Measurements from ENCODE around the gene ARL6IP4.
"Not testable (repeated sequence)": the region's sequence is repeated elsewhere in the genome, so short reads cannot be mapped to it uniquely, and the experiment has no call there.

Gene ARL6IP4

GRCh38 chr12:123003257-123003656 lies 22.8 kb downstream of the ARL6IP4 start:
- Histone ChIP-seq H3K27ac (ENCODE audit: low read depth, low read length) (no peak overlapping the region), H3K4me3 (ENCODE audit: low read depth, low read length) (no peak overlapping the region), H3K4me1 (ENCODE audit: control insufficient read depth, insufficient read depth, low read length) (no peaks in the 10 kb centered on the region), H3K27me3 (ENCODE audit: control insufficient read depth, insufficient read depth, low read length) (no peaks in the 10 kb centered on the region), H3K9me3 (ENCODE audit: control insufficient read depth, insufficient read depth, low read length) (no peaks in the 10 kb centered on the region), H3K36me3 (ENCODE audit: control insufficient read depth, insufficient read depth, low read length) (no peaks in the 10 kb centered on the region), H3K9ac (ENCODE audit: low read depth, low read length) (no peak overlapping the region)

- Histone ChIP-seq H3K9ac (ENCODE audit: low read depth, low read length) (no peak overlapping the region), H3K4me3 (ENCODE audit: low read depth, low read length) (no peak overlapping the region), H3K36me3 (ENCODE audit: control insufficient read depth, insufficient read depth, low read length) (no peaks in the 10 kb centered on the region), H3K27me3 (ENCODE audit: control insufficient read depth, insufficient read depth, low read length) (no peaks in the 10 kb centered on the region), H3K9me3 (ENCODE audit: control insufficient read depth, insufficient read depth, low read length) (no peaks in the 10 kb centered on the region), H3K27ac (ENCODE audit: low read depth, low read length) (no peak overlapping the region), H3K4me1 (ENCODE audit: control insufficient read depth, insufficient read depth, low read length) (no peaks in the 10 kb centered on the region)
Measured at GRCh38 chr12:123004287-123004686, 23.8 kb downstream of the ARL6IP4 start.

- Histone ChIP-seq H3K9ac (ENCODE audit: low read depth, low read length) (no peak overlapping the region), H3K4me3 (ENCODE audit: low read depth, low read length) (no peak overlapping the region), H3K36me3 (ENCODE audit: control insufficient read depth, insufficient read depth, low read length) (no peaks in the 10 kb centered on the region), H3K9me3 (ENCODE audit: control insufficient read depth, insufficient read depth, low read length) (no peaks in the 10 kb centered on the region), H3K27me3 (ENCODE audit: control insufficient read depth, insufficient read depth, low read length) (no peaks in the 10 kb centered on the region), H3K27ac (ENCODE audit: low read depth, low read length) (no peak overlapping the region), H3K4me1 (ENCODE audit: control insufficient read depth, insufficient read depth, low read length) (no peaks in the 10 kb centered on the region)
Measured at GRCh38 chr12:123005081-123005626, 24.7 kb downstream of the ARL6IP4 start.

GRCh38 chr12:123006977-123007376 lies 26.5 kb downstream of the ARL6IP4 start:
- Histone ChIP-seq H3K27me3 (ENCODE audit: control insufficient read depth, insufficient read depth, low read length) (no peaks in the 10 kb centered on the region), H3K4me1 (ENCODE audit: control insufficient read depth, insufficient read depth, low read length) (no peaks in the 10 kb centered on the region), H3K9ac (ENCODE audit: low read depth, low read length) (no peak overlapping the region), H3K27ac (ENCODE audit: low read depth, low read length) (no peak overlapping the region), H3K4me3 (ENCODE audit: low read depth, low read length) (no peak overlapping the region), H3K9me3 (ENCODE audit: control insufficient read depth, insufficient read depth, low read length) (no peaks in the 10 kb centered on the region), H3K36me3 (ENCODE audit: control insufficient read depth, insufficient read depth, low read length) (no peaks in the 10 kb centered on the region)

GRCh38 chr12:123010110-123010509 lies 29.6 kb downstream of the ARL6IP4 start:
- Histone ChIP-seq H3K9ac (ENCODE audit: low read depth, low read length) (no peak overlapping the region), H3K9me3 (ENCODE audit: control insufficient read depth, insufficient read depth, low read length) (no peaks in the 10 kb centered on the region), H3K27ac (ENCODE audit: low read depth, low read length) (no peak overlapping the region), H3K4me1 (ENCODE audit: control insufficient read depth, insufficient read depth, low read length) (no peaks in the 10 kb centered on the region), H3K27me3 (ENCODE audit: control insufficient read depth, insufficient read depth, low read length) (no peaks in the 10 kb centered on the region), H3K4me3 (ENCODE audit: low read depth, low read length) (no peak overlapping the region), H3K36me3 (ENCODE audit: control insufficient read depth, insufficient read depth, low read length) (no peaks in the 10 kb centered on the region)

GRCh38 chr12:123010681-123011080 lies 30.2 kb downstream of the ARL6IP4 start:
- Histone ChIP-seq H3K27ac (ENCODE audit: low read depth, low read length) (no peak overlapping the region), H3K36me3 (ENCODE audit: control insufficient read depth, insufficient read depth, low read length) (no peaks in the 10 kb centered on the region), H3K4me1 (ENCODE audit: control insufficient read depth, insufficient read depth, low read length) (no peaks in the 10 kb centered on the region), H3K9ac (ENCODE audit: low read depth, low read length) (no peak overlapping the region), H3K27me3 (ENCODE audit: control insufficient read depth, insufficient read depth, low read length) (no peaks in the 10 kb centered on the region), H3K4me3 (ENCODE audit: low read depth, low read length) (no peak overlapping the region), H3K9me3 (ENCODE audit: control insufficient read depth, insufficient read depth, low read length) (no peaks in the 10 kb centered on the region)

GRCh38 chr12:123011701-123012100 lies 31.2 kb downstream of the ARL6IP4 start:
- H3K27ac ChIP-seq (ENCODE audit: low read depth, low read length), result no peak overlapping the region
- H3K36me3 ChIP-seq (ENCODE audit: control insufficient read depth, insufficient read depth, low read length), result no peaks in the 10 kb centered on the region
- no peaks in the 10 kb centered on the region for H3K4me1 ChIP-seq (ENCODE audit: control insufficient read depth, insufficient read depth, low read length)
- no peaks in the 10 kb centered on the region for H3K9me3 ChIP-seq (ENCODE audit: control insufficient read depth, insufficient read depth, low read length)
- no peaks in the 10 kb centered on the region for H3K27me3 ChIP-seq (ENCODE audit: control insufficient read depth, insufficient read depth, low read length)
- H3K4me3 ChIP-seq (ENCODE audit: low read depth, low read length), result no peak overlapping the region
- no peak overlapping the region for H3K9ac ChIP-seq (ENCODE audit: low read depth, low read length)

GRCh38 chr12:123013185-123014095 lies 33.0 kb downstream of the ARL6IP4 start:
- H3K27ac ChIP-seq (ENCODE audit: low read depth, low read length), result no peak overlapping the region
- no peaks in the 10 kb centered on the region for H3K4me1 ChIP-seq (ENCODE audit: control insufficient read depth, insufficient read depth, low read length)
- no peak overlapping the region for H3K9ac ChIP-seq (ENCODE audit: low read depth, low read length)
- no peak overlapping the region for H3K4me3 ChIP-seq (ENCODE audit: low read depth, low read length)
- H3K27me3 ChIP-seq (ENCODE audit: control insufficient read depth, insufficient read depth, low read length), result no peaks in the 10 kb centered on the region
- no peaks in the 10 kb centered on the region for H3K36me3 ChIP-seq (ENCODE audit: control insufficient read depth, insufficient read depth, low read length)
- no peaks in the 10 kb centered on the region for H3K9me3 ChIP-seq (ENCODE audit: control insufficient read depth, insufficient read depth, low read length)

GRCh38 chr12:123014473-123014872 lies 34.0 kb downstream of the ARL6IP4 start:
- not testable (repeated sequence) for H3K4me3 ChIP-seq (ENCODE audit: low read depth, low read length); H3K27me3 ChIP-seq (ENCODE audit: control insufficient read depth, insufficient read depth, low read length); H3K9me3 ChIP-seq (ENCODE audit: control insufficient read depth, insufficient read depth, low read length); H3K27ac ChIP-seq (ENCODE audit: low read depth, low read length); H3K9ac ChIP-seq (ENCODE audit: low read depth, low read length); H3K4me1 ChIP-seq (ENCODE audit: control insufficient read depth, insufficient read depth, low read length); H3K36me3 ChIP-seq (ENCODE audit: control insufficient read depth, insufficient read depth, low read length)

GRCh38 chr12:123017753-123018152 lies 37.3 kb downstream of the ARL6IP4 start:
- Histone ChIP-seq H3K4me3 (ENCODE audit: low read depth, low read length) (no peak overlapping the region), H3K9me3 (ENCODE audit: control insufficient read depth, insufficient read depth, low read length) (no peaks in the 10 kb centered on the region), H3K27ac (ENCODE audit: low read depth, low read length) (no peak overlapping the region), H3K9ac (ENCODE audit: low read depth, low read length) (no peak overlapping the region), H3K36me3 (ENCODE audit: control insufficient read depth, insufficient read depth, low read length) (no peaks in the 10 kb centered on the region), H3K27me3 (ENCODE audit: control insufficient read depth, insufficient read depth, low read length) (no peaks in the 10 kb centered on the region), H3K4me1 (ENCODE audit: control insufficient read depth, insufficient read depth, low read length) (no peaks in the 10 kb centered on the region)

GRCh38 chr12:123019841-123020138 lies 39.3 kb downstream of the ARL6IP4 start:
- Histone ChIP-seq H3K4me1 (ENCODE audit: control insufficient read depth, insufficient read depth, low read length) (no peaks in the 10 kb centered on the region), H3K27me3 (ENCODE audit: control insufficient read depth, insufficient read depth, low read length) (no peaks in the 10 kb centered on the region), H3K27ac (ENCODE audit: low read depth, low read length) (no peak overlapping the region), H3K9me3 (ENCODE audit: control insufficient read depth, insufficient read depth, low read length) (no peaks in the 10 kb centered on the region), H3K4me3 (ENCODE audit: low read depth, low read length) (no peak overlapping the region), H3K9ac (ENCODE audit: low read depth, low read length) (no peak overlapping the region), H3K36me3 (ENCODE audit: control insufficient read depth, insufficient read depth, low read length) (no peaks in the 10 kb centered on the region)
